ENCODE measurements around the gene ANKRD12. TPM values are rescaled to one million over a fixed set of nuclear protein-coding genes. Genes with fewer than 3 reads are reported as not detected.

Gene ANKRD12
- total RNA-seq, 6 experiments from 2014 or later = 12.3 to 38.7 (median 21.4) TPM

DNA sequence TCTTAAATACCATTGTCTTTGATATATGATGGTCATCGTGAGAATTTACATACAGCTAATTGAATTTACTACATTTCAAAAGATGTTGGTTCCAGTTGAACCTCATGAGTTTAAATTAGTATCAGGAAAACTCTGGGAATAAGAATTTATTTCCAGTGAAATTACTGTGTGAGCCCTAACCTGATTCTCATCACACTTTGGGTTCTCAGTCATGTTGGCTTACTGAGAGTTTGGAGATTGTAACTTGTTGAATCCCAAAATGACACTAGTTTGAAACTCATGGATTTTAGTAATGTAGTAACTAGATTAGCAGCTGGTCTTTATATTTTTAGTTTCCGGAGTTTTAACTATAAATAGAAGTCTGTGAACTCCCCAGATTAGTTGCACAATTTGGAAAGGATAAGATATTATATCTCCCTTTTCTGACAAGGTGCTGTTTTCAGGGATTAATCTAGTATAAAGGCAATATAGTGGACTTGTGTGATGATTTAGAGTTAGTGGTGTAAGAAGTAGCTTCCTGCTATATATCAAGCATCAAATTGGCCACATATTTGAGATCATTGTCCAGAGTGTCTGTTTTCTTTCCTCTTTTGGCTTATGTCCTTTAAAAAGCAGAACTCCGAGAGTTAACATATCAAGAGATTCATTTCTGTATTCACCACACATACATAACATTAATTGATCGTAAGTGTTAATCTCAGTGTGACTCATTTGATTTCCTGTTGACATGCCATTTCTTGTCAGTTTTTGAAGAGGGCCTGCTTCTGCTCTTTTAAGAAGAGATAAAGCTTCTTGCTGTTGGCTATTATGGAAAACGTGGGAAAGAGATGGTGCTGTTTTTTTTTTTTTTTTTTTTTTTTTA lies 18.4 kb upstream of the ANKRD12 start:
- WGBS (ENCODE audit: insufficient coverage, low coverage, low lambda C conversion rate, missing lambda C conversion rate) = 24% methylated on average over 5 of the region's 5 CpGs
- H3K9me3 ChIP-seq = no peaks in the 10 kb centered on the region
- peak overlapping the region in 2 of 3 donors; percentile 27 to 86 for H3K27ac ChIP-seq
- TF ChIP-seq CTCF (IDR thresholded peaks at IDR 0.05) (no peak), POLR2A (IDR thresholded peaks at IDR 0.05) (no peak)
- no peak overlapping the region for H3K4me3 ChIP-seq
- H3K36me3 ChIP-seq = peaks cover 0 to 26% (median 13%) of the 10 kb centered on the region in 4 donors
- ATAC-seq (peak; percentile 24 to 57 (median 31)), DNase-seq (no peak)
- peaks cover 0 to 31% (median 14%) of the 10 kb centered on the region in 4 donors for H3K4me1 ChIP-seq
- intact Hi-C loops (cut with DNase I) = no loop called here
- no peaks in the 10 kb centered on the region for H3K27me3 ChIP-seq

DNA sequence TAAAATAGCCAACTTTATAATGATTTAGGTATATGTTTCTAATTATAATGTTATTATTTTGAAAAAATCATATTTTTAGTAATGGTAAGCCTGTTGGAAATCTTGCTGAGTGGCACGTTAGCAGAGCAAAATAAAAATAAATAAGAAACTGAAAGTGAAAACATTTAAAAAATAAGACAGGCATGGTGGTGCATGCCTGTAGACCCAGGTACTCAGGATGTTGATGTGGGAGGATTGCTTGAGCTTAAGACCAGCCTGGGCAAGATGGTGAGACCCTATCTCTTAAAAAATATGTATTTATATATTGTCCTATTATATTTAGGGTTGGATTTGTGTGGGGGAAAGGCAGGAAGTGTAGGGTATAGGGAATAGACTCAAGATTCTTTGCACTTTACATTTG lies 15.8 kb upstream of the ANKRD12 start:
- Histone ChIP-seq H3K27ac (no peak overlapping the region), H3K4me1 (peaks cover 0 to 23% (median 10%) of the 10 kb centered on the region in 4 donors), H3K4me3 (no peak overlapping the region), H3K9me3 (no peaks in the 10 kb centered on the region), H3K27me3 (no peaks in the 10 kb centered on the region), H3K36me3 (peaks cover 0 to 46% (median 17%) of the 10 kb centered on the region in 4 donors)
- DNase-seq = no peak
- 15% methylated on average over 1 of the region's 1 CpG for WGBS (ENCODE audit: insufficient coverage, low coverage, low lambda C conversion rate, missing lambda C conversion rate)
- no peak for ATAC-seq
- TF ChIP-seq POLR2A (IDR thresholded peaks at IDR 0.05) (no peak), CTCF (IDR thresholded peaks at IDR 0.05) (no peak)
- intact Hi-C loops (cut with DNase I) = no loop called here

DNA sequence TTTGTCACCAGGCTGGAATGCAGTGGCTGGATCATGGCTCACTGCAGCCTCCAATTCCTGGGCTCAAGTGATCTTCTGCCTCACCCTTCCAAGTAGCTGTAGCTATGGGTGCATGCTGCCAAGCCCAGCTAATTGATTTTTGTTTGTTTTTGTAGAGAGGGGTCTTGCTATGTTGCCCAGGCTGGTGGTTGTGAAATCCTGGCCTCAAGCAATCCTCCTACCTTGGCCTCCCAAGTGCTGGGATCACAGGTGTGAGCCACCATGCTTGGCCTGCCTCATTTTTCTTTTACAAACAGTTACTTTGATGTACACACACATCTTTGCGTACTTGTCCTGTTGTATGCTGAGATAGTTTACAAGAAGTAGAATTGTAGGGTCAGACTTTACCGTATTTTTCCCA lies 13.1 kb upstream of the ANKRD12 start:
- Histone ChIP-seq H3K4me1 (peaks cover 0 to 9% (median 4%) of the 10 kb centered on the region in 4 donors), H3K27ac (no peak overlapping the region), H3K27me3 (no peaks in the 10 kb centered on the region), H3K36me3 (peaks cover 2 to 74% (median 31%) of the 10 kb centered on the region in 4 donors), H3K4me3 (no peak overlapping the region), H3K9me3 (no peaks in the 10 kb centered on the region)
- WGBS (ENCODE audit: insufficient coverage, low coverage, low lambda C conversion rate, missing lambda C conversion rate) = 100% methylated on average over 2 of the region's 2 CpGs
- ATAC-seq = no peak
- DNase-seq = no peak
- TF ChIP-seq POLR2A (IDR thresholded peaks at IDR 0.05) (no peak), CTCF (IDR thresholded peaks at IDR 0.05) (no peak)
- intact Hi-C loops (cut with DNase I) = no loop called here

DNA sequence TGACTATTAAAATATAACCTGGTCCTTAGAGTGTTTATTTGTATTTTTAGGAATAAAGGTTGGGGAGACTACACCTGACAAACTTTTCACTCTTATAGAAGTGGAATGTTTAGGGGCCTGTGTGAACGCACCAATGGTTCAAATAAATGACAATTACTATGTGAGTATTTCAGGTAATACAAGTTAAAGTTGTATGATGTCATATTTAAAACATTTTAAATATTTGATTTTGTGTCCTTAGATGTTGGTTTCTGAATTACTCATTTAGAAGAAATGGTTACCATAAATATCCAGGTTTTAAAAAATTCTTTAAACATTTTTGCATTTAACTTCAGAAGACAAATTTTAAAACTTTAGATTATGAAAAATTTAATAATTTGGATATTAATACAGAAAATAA lies 11.8 kb upstream of the ANKRD12 start:
- WGBS (ENCODE audit: insufficient coverage, low coverage, low lambda C conversion rate, missing lambda C conversion rate) = 82% methylated on average over 1 of the region's 1 CpG
- no peak for TF ChIP-seq POLR2A (IDR thresholded peaks at IDR 0.05)
- TF ChIP-seq CTCF (IDR thresholded peaks at IDR 0.05) = no peak
- intact Hi-C loops (cut with DNase I) = no loop called here
- no peak for ATAC-seq
- H3K9me3 ChIP-seq = no peaks in the 10 kb centered on the region
- H3K27me3 ChIP-seq = no peaks in the 10 kb centered on the region
- H3K4me3 ChIP-seq = no peak overlapping the region
- H3K4me1 ChIP-seq = peaks cover 0 to 8% (median 3%) of the 10 kb centered on the region in 4 donors
- no peak for DNase-seq
- no peak overlapping the region for H3K27ac ChIP-seq
- H3K36me3 ChIP-seq = peaks cover 2 to 78% (median 36%) of the 10 kb centered on the region in 4 donors
